K562 (cell line): ENCODE measurements around the gene CIB1. TPM values are rescaled to one million over a fixed set of nuclear protein-coding genes. Genes with fewer than 3 reads are reported as not detected.

ENCODE experiments used
- BRF1 ChIP-seq: IDR thresholded peaks from 3 replicates; pipeline ENCODE4 v1.6.1; 2011; ENCODE audit warnings: borderline replicate concordance, mild to moderate bottlenecking; ENCODE audit not compliant: insufficient read length; ENCODE audit errors: extremely low read depth
- CHAMP1 ChIP-seq: fragments of 450-650 bp; IDR thresholded peaks from 2 replicates; pipeline ENCODE4 v1.6.1; 2016; ENCODE audit warnings: mild to moderate bottlenecking
- CHCHD3 ChIP-seq: fragments of 250-450 bp; sonication (Bioruptor Pico); IDR thresholded peaks from 2 replicates; pipeline ENCODE4 v2.1.2; 2022; ENCODE audit warnings: mild to moderate bottlenecking
- E2F8 ChIP-seq: fragments of 450-650 bp; IDR thresholded peaks from 2 replicates; pipeline ENCODE4 v1.7.1; 2018; ENCODE audit warnings: mild to moderate bottlenecking, low read depth; ENCODE audit not compliant: partially characterized antibody
- GTF2F1 ChIP-seq: IDR thresholded peaks from 2 replicates; pipeline ENCODE4 v1.6.1; 2011; ENCODE audit warnings: low read depth, low read length, improper control_type of control experiment
- KDM4B ChIP-seq, 2 experiments: fragments of 450-650 bp in 1 of 2; sonication (generic) in 1 of 2; IDR thresholded peaks; 2 replicates each; pipeline ENCODE4 v1.6.1; 2016 to 2017; ENCODE audit warnings: borderline replicate concordance in 2 of 2, antibody characterized with exemption in 1 of 2, low read depth in 1 of 2, mild to moderate bottlenecking in 1 of 2
- MAFK ChIP-seq: IDR thresholded peaks from 2 replicates; pipeline ENCODE4 v1.6.1; 2011; ENCODE audit warnings: low read length, improper control_type of control experiment
- MCM2 ChIP-seq: fragments of 450-650 bp; IDR thresholded peaks from 2 replicates; pipeline ENCODE4 v1.6.1; 2017; ENCODE audit warnings: low read depth, mild to moderate bottlenecking
- NR1H2 ChIP-seq: sonication (generic); formaldehyde crosslinking; IDR thresholded peaks from 2 replicates; pipeline ENCODE4 v1.4.0; 2020; ENCODE audit warnings: mild to moderate bottlenecking, missing genetic modification reagents
- RBM39 ChIP-seq: fragments of 200-400 bp; formaldehyde crosslinking; optimal IDR thresholded peaks from 2 replicates; pipeline ENCODE3; 2018; ENCODE audit warnings: low read depth, low read length
- TEAD1 ChIP-seq, 2 experiments: fragments of 450-650 bp in 1 of 2; sonication (generic) in 1 of 2; formaldehyde crosslinking; IDR thresholded peaks; 2 replicates each; pipeline versions ENCODE4 v1.4.0 to v1.8.0; 2020 to 2022; ENCODE audit warnings: mild to moderate bottlenecking in 2 of 2, missing genetic modification reagents in 1 of 2
- TGIF2 ChIP-seq: sonication (generic); formaldehyde crosslinking; IDR thresholded peaks from 2 replicates; pipeline ENCODE4 v1.8.1; 2022; ENCODE audit warnings: mild to moderate bottlenecking, missing genetic modification reagents, moderate library complexity
- THAP12 ChIP-seq: fragments of 250-450 bp; sonication (Bioruptor Pico); IDR thresholded peaks from 2 replicates; pipeline ENCODE4 v1.9.0; 2021; ENCODE audit warnings: mild to moderate bottlenecking, inconsistent platforms
- THRAP3 ChIP-seq: fragments of 450-650 bp; IDR thresholded peaks from 2 replicates; pipeline ENCODE4 v1.6.1; 2016; ENCODE audit warnings: mild to moderate bottlenecking, inconsistent platforms, borderline replicate concordance
- TRIM28 ChIP-seq: fragments of 450-650 bp; IDR thresholded peaks from 2 replicates; pipeline ENCODE4 v1.6.1; 2017
- ZEB2 ChIP-seq: fragments of 450-650 bp; IDR thresholded peaks from 2 replicates; pipeline ENCODE4 v1.6.1; 2016
- ZNF239 ChIP-seq: fragments of 250-450 bp; sonication (Bioruptor Pico); IDR thresholded peaks from 2 replicates; pipeline ENCODE4 v1.4.0; 2020; ENCODE audit warnings: mild to moderate bottlenecking
- ZNF512 ChIP-seq: IDR thresholded peaks from 2 replicates; pipeline ENCODE4 v1.6.1; 2016; ENCODE audit warnings: missing genetic modification characterization, missing compliant biosample characterization
- ZNF561 ChIP-seq: fragments of 450-650 bp; formaldehyde crosslinking; conservative IDR thresholded peaks from 2 replicates; pipeline ENCODE4 v1.4.0; 2020; ENCODE audit warnings: mild to moderate bottlenecking, moderate library complexity
- ZNF586 ChIP-seq: fragments of 450-650 bp; formaldehyde crosslinking; conservative IDR thresholded peaks from 2 replicates; pipeline ENCODE4 v1.4.0; 2020; ENCODE audit warnings: mild to moderate bottlenecking, moderate library complexity
- polyA plus RNA-seq, 8 experiments: library from polyadenylated mRNA; depleted of rRNA in 4 of 8; stranded (reverse) in 5 of 8; unstranded in 3 of 8; fragments of >200 nt; fragmentation: Nextera tagmentation in 2 of 8; fragmentation: Illumina TruSeq in 1 of 8; extraction: Ambion mirVana in 2 of 8; extraction: Trizol in 1 of 8; gene quantifications; 2 replicates each; pipeline versions ENCODE4 v1.2.1 to v1.2.3, GENCODE V29; 2011 to 2014; ENCODE audit warnings: inconsistent platforms in 1 of 8, missing spikeins in 1 of 8
- total RNA-seq, 7 experiments: library from RNA; depleted of rRNA in 6 of 7; stranded (reverse); fragments of >200 nt in 6 of 7; fragmentation: Illumina TruSeq in 2 of 7; extraction: Trizol in 2 of 7; gene quantifications; 2 replicates each; pipeline versions ENCODE4 v1.2.1 to v1.2.3, GENCODE V29; 2011 to 2021; ENCODE audit warnings: low replicate concordance in 1 of 7

The CIB1 gene
- total and polyA plus RNA-seq, 9 of the 15 experiments (the other 6 are each of a cell fraction or from before 2014, with no cell fraction given) = 14.9 to 136 (median 64.5) TPM

- TF ChIP-seq NR1H2 (CRISPR knock-in tag) = no peak
- TF ChIP-seq ZNF586 (CRISPR knock-in tag) = no peak
- TF ChIP-seq TRIM28 = peak; percentile 30; the same call in 1 of the 2 replicates
- TF ChIP-seq KDM4B (IDR thresholded peaks at IDR 0.05; ENCODE audit: borderline replicate concordance in 2 of 2, low read depth in 1 of 2) = no peak
- no peak for TF ChIP-seq CHCHD3 (CRISPR knock-in tag)
- no peak for TF ChIP-seq THAP12 (CRISPR knock-in tag)
- no peak for TF ChIP-seq ZEB2
- TF ChIP-seq CHAMP1 = no peak
- TF ChIP-seq THRAP3 = no peak
- no peak for TF ChIP-seq TEAD1 (CRISPR knock-in tag; IDR thresholded peaks at IDR 0.05)
- TF ChIP-seq TGIF2 (CRISPR knock-in tag) = no peak
- no peak for TF ChIP-seq ZNF239 (CRISPR knock-in tag)
- no peak for TF ChIP-seq BRF1
- TF ChIP-seq MCM2 = no peak
- TF ChIP-seq ZNF512 (tag) = peak; percentile 61; the same call in 1 of the 2 replicates
- TF ChIP-seq MAFK = no peak
- TF ChIP-seq RBM39 = no peak
- TF ChIP-seq ZNF561 (CRISPR knock-in tag) = no peak
- TF ChIP-seq GTF2F1 = no peak
- peak; percentile 49 for TF ChIP-seq E2F8
These were observed 44.6 kb downstream of the CIB1 start (continued) for GRCh38 chr15:90188914-90189748.
